WTC11 (cell line): ENCODE data around the gene TNFRSF1B. TPM values are rescaled to one million over a fixed set of nuclear protein-coding genes. Genes with fewer than 3 reads are reported as not detected.

Experiments used
- ESRRA ChIP-seq: sonication (generic); formaldehyde crosslinking; IDR thresholded peaks from 2 replicates; pipeline ENCODE4 v1.8.1; 2022; ENCODE audit warnings: mild to moderate bottlenecking, missing genetic modification reagents, borderline replicate concordance
- ZNF219 ChIP-seq: sonication (generic); formaldehyde crosslinking; IDR thresholded peaks from 2 replicates; pipeline ENCODE4 v1.8.0; 2023; ENCODE audit warnings: missing genetic modification reagents, mild to moderate bottlenecking, borderline replicate concordance
- microRNA-seq: library from miRNA; unstranded; fragments of <30 nt; microRNA quantifications from one replicate; pipeline ENCODE4 v1.2.0, GENCODE V29; 2022; ENCODE audit warnings: borderline number of aligned reads
- total RNA-seq: library from RNA; stranded (reverse); gene quantifications from 3 replicates; pipeline ENCODE4 v1.2.3, GENCODE V29; 2021

Gene TNFRSF1B
- total RNA-seq, 1 experiment from 2014 or later: 2.7 TPM

GRCh38 chr1:12258272-12258671 is 91.5 kb downstream of the TNFRSF1B start (continued):
- no peak for TF ChIP-seq ZNF219 (CRISPR knock-in tag)
- TF ChIP-seq ESRRA: no peak

Small RNA genes within 50 kb of the gene (microRNA-seq; reads per million reads assigned to microRNA genes)
- gene MIR4632 (not detected), gene MIR7846 (not detected)

Other genes with a start within 250 kb of the TNFRSF1B start
- gene KIAA2013, start 240.6 kb upstream of the TNFRSF1B start, total RNA-seq: 45.3 to 50.2 TPM (median 45.6 TPM) in 3 replicates
- 46.9 to 73.8 TPM (median 67.3 TPM) in 3 replicates for gene PLOD1, start 232.3 kb upstream of the TNFRSF1B start, total RNA-seq
- 56.8 to 63.0 TPM (median 59.8 TPM) in 3 replicates for gene MFN2, start 186.5 kb upstream of the TNFRSF1B start, total RNA-seq
- gene MIIP, start 147.5 kb upstream of the TNFRSF1B start, total RNA-seq: 65.6 to 75.1 TPM (median 67.4 TPM) in 3 replicates
- 20.5 to 21.3 TPM (median 20.8 TPM) in 3 replicates for gene TNFRSF8, start 103.7 kb upstream of the TNFRSF1B start, total RNA-seq
- 22.1 to 29.0 TPM (median 27.5 TPM) in 3 replicates for gene VPS13D, start 63.0 kb downstream of the TNFRSF1B start, total RNA-seq